Lower lobe of right lung (tissue), 2 donors: ENCODE data around the gene NUFIP2. TPM values are rescaled to one million over a fixed set of nuclear protein-coding genes. Genes with fewer than 3 reads are reported as not detected.

Source experiments
- ATAC-seq, 2 donors: fragments of 200-7000 bp; cut with Tn5 transposase; one replicate each; pipeline ENCODE4 v1.9.1; 2020 to 2022; ENCODE audit warnings: mild to moderate bottlenecking in 2 of 2, moderate library complexity in 2 of 2
- DNase-seq: peaks from one replicate; pipeline ENCODE4 v3.0.0-alpha.2; 2020
- H3K27ac ChIP-seq: fragments of 200-600 bp; one replicate; pipeline ENCODE4 v1.8.0; 2022
- H3K27me3 ChIP-seq: fragments of 200-600 bp; one replicate; pipeline ENCODE4 v1.8.0; 2022; ENCODE audit warnings: low read depth
- H3K36me3 ChIP-seq: fragments of 200-600 bp; one replicate; pipeline ENCODE4 v1.8.0; 2022; ENCODE audit warnings: mild to moderate bottlenecking
- H3K4me1 ChIP-seq: fragments of 200-600 bp; one replicate; pipeline ENCODE4 v1.8.0; 2022
- H3K4me3 ChIP-seq: fragments of 200-600 bp; one replicate; pipeline ENCODE4 v1.8.0; 2022; ENCODE audit warnings: mild to moderate bottlenecking
- H3K9me3 ChIP-seq: fragments of 200-600 bp; one replicate; pipeline ENCODE4 v1.8.0; 2022
- intact Hi-C: fragments of 100-400 bp; cut with DNase I; formaldehyde crosslinking; loops from one replicate; pipeline ENCODE4 v1.11.0; 2022
- total RNA-seq: library from RNA; stranded (reverse); fragmentation: NEBNext Ultra II Directional; extraction: Animal tissue kit (Norgen Biotek cat#: 25700); gene quantifications from one replicate; pipeline ENCODE4 v1.2.1, GENCODE V29; 2021
- TF ChIP-seq, protein P1 (sequence below): fragments of 200-600 bp; IDR thresholded peaks from one replicate; pipeline ENCODE4 v1.8.0; 2022; ENCODE audit warnings: antibody characterized with exemption, mild to moderate bottlenecking
- donor health status: DM: no; HTN: yes; CAD: no; lungs with severe emphysema.

Gene NUFIP2
- total RNA-seq, 1 donor from 2014 or later: 66.2 TPM

DNA sequence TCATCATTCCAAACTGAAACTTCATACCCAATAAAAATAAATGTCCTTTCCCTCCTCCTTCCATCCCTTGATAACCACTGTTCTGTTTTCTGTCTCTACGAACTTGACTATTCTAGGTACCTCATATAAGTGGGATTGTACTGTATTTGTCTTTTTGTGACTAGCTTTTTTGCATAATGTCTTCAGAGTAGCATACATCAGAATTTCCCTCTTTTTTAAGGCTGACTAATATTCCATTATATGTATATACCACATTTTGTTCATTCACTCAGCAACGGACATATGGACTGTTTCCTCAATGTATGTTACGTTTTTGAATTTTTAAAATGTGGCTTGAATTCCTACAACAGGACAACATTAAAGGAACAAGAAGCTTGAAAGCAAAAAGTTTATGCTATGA is 1.5 kb upstream of the NUFIP2 start:
- TF ChIP-seq, protein P1, sequence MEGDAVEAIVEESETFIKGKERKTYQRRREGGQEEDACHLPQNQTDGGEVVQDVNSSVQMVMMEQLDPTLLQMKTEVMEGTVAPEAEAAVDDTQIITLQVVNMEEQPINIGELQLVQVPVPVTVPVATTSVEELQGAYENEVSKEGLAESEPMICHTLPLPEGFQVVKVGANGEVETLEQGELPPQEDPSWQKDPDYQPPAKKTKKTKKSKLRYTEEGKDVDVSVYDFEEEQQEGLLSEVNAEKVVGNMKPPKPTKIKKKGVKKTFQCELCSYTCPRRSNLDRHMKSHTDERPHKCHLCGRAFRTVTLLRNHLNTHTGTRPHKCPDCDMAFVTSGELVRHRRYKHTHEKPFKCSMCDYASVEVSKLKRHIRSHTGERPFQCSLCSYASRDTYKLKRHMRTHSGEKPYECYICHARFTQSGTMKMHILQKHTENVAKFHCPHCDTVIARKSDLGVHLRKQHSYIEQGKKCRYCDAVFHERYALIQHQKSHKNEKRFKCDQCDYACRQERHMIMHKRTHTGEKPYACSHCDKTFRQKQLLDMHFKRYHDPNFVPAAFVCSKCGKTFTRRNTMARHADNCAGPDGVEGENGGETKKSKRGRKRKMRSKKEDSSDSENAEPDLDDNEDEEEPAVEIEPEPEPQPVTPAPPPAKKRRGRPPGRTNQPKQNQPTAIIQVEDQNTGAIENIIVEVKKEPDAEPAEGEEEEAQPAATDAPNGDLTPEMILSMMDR: no peak
- peaks cover 22% of the 10 kb centered on the region for H3K4me1 ChIP-seq
- no peak overlapping the region for H3K27ac ChIP-seq
- H3K9me3 ChIP-seq: no peaks in the 10 kb centered on the region
- H3K27me3 ChIP-seq: no peaks in the 10 kb centered on the region
- ATAC-seq (no peak), DNase-seq (no peak)
- intact Hi-C loops: no loop called here
- H3K36me3 ChIP-seq: peaks cover 1% of the 10 kb centered on the region
- no peak overlapping the region for H3K4me3 ChIP-seq

DNA sequence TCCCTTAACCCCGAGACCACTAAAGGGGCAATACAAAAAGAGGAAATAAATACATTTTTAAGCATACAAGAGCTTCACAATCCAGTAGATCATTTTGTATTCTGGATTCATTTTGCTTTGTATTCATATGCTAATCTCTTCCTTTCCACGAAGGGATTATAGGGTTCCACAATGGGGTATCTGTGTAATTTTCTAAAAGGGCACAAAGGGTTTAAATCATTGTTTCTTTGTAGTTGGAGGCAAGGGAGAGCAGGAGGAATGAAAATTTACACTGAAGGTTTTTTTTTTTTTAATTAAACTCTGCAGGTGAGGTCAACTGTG is 592 bp upstream of the NUFIP2 start:
- H3K4me1 ChIP-seq: peaks cover 31% of the 10 kb centered on the region
- no peaks in the 10 kb centered on the region for H3K9me3 ChIP-seq
- intact Hi-C loops: no loop called here
- TF ChIP-seq, protein P1: no peak
- no peak for DNase-seq
- peak overlapping the region; percentile 98 for H3K4me3 ChIP-seq
- ATAC-seq: no peak
- peak overlapping the region; percentile 97 for H3K27ac ChIP-seq
- no peaks in the 10 kb centered on the region for H3K27me3 ChIP-seq
- peaks cover 10% of the 10 kb centered on the region for H3K36me3 ChIP-seq

DNA sequence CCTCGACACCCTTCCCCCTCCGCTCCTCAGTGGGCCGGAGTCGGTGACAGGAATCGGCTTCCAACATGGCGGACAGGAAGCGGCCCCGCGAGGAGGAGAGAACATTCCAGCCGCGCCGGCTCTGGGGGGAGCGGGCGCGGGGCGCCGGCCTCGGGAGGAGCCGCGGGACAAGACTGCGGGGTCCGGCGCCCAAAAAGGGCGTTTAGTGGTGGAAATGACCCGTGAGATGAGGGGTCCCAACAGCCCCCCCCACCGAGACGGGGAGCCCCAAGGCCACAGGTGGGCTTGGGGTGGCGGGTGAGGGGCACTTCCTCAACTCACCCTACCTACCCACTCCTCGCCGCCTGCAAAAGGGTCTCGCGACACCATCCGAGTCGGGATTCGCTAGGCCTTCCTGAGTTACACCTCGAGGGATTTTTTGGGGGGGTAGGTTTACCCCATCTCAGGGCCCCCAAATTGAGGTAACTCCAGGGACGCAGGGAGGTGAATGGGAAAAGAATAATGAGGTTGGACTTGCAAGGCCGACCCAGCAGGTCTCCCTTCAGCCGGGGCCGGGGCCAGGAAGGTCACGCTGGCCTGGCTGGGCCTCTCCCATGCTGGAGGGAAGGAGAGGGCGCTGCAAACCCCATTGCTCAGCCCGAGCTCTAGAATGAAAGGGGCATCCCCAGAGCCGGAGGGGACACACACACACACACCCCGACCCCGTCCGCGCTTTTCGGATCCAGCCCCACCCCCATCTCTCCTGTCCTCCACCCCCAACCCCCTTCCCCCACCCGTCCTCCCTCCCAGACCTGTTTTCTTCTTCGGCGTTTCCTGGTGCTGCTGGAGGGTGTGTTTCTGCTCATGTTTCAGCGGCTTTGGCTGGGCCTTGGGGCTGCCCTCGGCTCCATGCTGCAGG is 707 bp downstream of the NUFIP2 start:
- intact Hi-C loops: no loop called here
- peak overlapping the region; percentile 98 for H3K4me3 ChIP-seq
- peaks cover 44% of the 10 kb centered on the region for H3K4me1 ChIP-seq
- ATAC-seq (peak; percentile 56 to 59), DNase-seq (peak; percentile 80)
- H3K36me3 ChIP-seq: peaks cover 20% of the 10 kb centered on the region
- H3K9me3 ChIP-seq: no peaks in the 10 kb centered on the region
- no peaks in the 10 kb centered on the region for H3K27me3 ChIP-seq
- TF ChIP-seq, protein P1: no peak
- peak overlapping the region; percentile 97 for H3K27ac ChIP-seq

DNA sequence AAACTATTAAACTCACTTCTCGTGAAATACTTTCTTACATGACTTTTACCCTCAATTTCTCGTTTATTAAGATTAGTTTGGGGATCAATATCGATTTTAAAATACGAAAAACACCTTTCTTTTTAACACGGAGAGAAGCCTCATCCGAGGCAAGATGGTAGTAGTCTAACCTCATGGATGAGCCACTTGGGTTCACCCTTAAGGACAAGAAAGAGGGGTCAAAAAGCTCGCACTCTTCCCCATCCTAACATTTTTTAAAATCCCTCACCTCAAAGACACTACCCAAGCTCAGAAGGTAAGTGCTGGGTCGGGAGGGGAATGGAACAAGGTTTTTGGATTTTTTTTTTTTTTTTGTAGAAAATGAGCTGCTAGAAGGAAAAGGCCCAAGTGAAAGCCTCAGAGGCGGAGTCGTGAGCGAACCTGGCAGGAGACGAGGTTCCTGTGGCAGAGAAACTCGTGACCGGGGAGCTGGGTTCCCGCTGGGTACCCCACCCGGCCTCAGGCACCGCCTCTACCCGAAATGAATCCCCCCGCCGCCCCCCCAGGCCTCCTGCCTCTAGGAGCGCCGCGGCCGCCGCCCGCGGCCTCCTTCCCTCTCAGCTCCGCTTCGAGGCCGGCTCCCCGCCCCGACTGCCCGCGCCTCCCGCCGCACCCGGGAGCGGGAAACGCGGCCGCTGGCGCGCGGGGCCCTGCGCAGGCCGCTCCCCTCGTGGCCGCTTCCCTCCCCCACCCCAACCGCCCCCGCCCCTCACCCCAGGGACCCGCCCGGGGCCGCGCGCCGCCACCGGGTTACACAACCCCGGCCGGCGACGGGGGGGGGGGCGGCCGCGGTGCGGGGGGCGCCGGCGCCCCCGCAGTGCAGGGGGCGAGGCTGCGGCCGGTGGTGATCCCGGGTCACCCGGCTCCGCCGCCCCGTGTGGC is 1.6 kb downstream of the NUFIP2 start:
- peak; percentile 30 to 43 for ATAC-seq
- H3K4me1 ChIP-seq: peaks cover 52% of the 10 kb centered on the region
- TF ChIP-seq, protein P1: no peak

DNA sequence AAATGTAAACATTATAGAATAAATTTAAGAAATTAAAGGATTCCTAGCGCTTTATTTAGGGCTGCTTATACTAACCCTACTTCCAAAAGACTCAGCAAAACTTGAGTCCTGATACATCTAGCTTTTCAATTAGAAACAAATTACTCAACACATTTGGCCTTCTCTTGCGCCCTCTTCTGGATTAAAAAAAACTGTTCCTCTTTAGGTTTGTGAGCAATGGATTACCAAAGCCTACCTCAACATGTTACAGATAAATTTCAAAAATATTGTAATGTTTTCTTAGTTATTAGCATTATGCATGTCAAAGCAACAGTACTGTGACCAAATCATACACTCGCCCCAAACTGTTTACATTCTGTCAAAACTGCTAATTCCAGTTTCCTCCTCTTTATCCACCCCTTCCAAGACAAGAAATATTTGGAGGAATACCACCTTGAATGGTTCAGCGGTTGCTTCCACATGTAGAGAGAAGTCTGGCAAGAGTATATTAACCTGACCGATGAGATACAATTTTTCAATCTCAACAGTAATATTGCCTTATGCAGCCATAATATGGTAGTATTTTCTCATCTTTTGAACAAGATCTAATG is 2.7 kb downstream of the NUFIP2 start:
- peak overlapping the region; percentile 98 for H3K4me3 ChIP-seq
- intact Hi-C loops: no loop called here
- ATAC-seq (peak in 1 of 2 donors; percentile 18), DNase-seq (no peak)
- TF ChIP-seq, protein P1: peak; percentile 68
- H3K27me3 ChIP-seq: no peaks in the 10 kb centered on the region
- H3K27ac ChIP-seq: peak overlapping the region; percentile 97
- no peaks in the 10 kb centered on the region for H3K9me3 ChIP-seq
- peaks cover 40% of the 10 kb centered on the region for H3K36me3 ChIP-seq
- H3K4me1 ChIP-seq: peaks cover 58% of the 10 kb centered on the region

More for the DNA sequence above, 1.6 kb downstream of the NUFIP2 start:
- no peaks in the 10 kb centered on the region for H3K9me3 ChIP-seq
- peak overlapping the region; percentile 98 for H3K4me3 ChIP-seq
- peak overlapping the region; percentile 97 for H3K27ac ChIP-seq
- peak; percentile 81 for DNase-seq
- H3K36me3 ChIP-seq: peaks cover 29% of the 10 kb centered on the region
- intact Hi-C loops: no loop called here
- H3K27me3 ChIP-seq: no peaks in the 10 kb centered on the region
